ENCODE results near the gene IGF2BP3.

DNA sequence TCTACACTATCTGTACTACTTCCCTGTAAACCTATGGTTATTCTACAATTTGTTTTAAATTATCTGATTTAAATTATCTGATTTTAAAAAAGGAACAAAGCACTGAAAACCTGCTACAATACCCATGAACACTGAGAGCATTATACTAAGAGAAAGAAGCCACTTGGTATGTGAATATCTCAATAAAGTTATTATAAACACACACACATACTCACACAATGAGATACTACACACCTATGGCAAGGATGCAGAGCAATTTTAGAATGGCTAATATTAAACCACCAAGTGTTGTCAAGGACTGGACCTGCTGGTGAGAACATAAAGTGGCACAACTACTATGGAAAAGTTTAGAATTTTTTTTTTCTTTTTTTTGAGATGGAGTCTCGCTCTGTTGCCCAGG lies 82.7 kb downstream of the IGF2BP3 start:
- TF ChIP-seq, protein P1, sequence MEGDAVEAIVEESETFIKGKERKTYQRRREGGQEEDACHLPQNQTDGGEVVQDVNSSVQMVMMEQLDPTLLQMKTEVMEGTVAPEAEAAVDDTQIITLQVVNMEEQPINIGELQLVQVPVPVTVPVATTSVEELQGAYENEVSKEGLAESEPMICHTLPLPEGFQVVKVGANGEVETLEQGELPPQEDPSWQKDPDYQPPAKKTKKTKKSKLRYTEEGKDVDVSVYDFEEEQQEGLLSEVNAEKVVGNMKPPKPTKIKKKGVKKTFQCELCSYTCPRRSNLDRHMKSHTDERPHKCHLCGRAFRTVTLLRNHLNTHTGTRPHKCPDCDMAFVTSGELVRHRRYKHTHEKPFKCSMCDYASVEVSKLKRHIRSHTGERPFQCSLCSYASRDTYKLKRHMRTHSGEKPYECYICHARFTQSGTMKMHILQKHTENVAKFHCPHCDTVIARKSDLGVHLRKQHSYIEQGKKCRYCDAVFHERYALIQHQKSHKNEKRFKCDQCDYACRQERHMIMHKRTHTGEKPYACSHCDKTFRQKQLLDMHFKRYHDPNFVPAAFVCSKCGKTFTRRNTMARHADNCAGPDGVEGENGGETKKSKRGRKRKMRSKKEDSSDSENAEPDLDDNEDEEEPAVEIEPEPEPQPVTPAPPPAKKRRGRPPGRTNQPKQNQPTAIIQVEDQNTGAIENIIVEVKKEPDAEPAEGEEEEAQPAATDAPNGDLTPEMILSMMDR (conservative IDR thresholded peaks at IDR 0.05; ENCODE audit: low read depth, low read length): no peak
- no peak for TF ChIP-seq EZH2 (IDR thresholded peaks at IDR 0.05; ENCODE audit: borderline replicate concordance, low read depth, low read length, poor library complexity, severe bottlenecking)
